GM19238 (cell line): ENCODE data around the gene CSN3.
"Not testable (repeated sequence)": the region's sequence is repeated elsewhere in the genome, so short reads cannot be mapped to it uniquely, and the experiment has no call there.

ENCODE experiments used
- DNase-seq: peaks from one replicate; pipeline ENCODE4 v3.0.0; 2011; ENCODE audit warnings: low spot score; ENCODE audit not compliant: insufficient read length

Gene CSN3, protein sequence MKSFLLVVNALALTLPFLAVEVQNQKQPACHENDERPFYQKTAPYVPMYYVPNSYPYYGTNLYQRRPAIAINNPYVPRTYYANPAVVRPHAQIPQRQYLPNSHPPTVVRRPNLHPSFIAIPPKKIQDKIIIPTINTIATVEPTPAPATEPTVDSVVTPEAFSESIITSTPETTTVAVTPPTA

DNA sequence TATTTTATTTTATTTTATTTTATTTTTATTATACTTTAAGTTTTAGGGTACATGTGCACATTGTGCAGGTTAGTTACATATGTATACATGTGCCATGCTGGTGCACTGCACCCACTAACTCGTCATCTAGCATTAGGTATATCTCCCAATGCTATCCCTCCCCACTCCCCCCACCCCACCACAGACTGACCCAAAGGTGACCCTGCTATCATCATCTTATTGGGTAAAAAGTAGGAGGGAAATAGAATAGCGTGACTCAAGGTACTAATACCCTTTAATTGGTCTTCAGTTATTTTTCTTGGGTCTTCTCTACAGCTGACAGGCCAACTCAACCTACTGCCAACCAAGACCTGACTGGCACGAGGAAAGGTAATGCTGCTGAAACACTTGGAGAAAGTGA lies at the start of gene CSN3:
Gene CSN3, plus strand, starts transcription at position 301 of the 400 bp plus-strand sequence. CDS start 2,223 bp downstream, outside the sequence.
- not testable (repeated sequence) for DNase-seq

DNA sequence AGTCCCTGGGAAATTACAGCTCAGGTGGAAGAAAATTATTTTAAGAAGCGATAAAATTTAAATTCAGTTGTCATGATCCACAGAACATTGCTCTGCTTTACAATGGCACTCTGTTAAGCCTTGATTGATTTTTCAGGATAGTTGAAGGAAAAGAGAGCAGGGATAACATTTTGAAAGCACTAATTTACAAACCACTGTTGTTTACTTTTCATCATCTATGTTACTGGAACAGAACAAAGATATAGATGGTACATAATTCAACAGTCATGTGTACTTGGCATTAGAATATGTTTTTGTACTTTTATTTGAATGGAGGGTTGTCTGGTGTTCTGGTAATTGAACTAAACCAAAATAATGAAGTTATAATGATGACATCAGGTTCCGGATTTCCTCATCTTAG lies 49.5 kb upstream of the CSN3 start:
- no peak for DNase-seq

DNA sequence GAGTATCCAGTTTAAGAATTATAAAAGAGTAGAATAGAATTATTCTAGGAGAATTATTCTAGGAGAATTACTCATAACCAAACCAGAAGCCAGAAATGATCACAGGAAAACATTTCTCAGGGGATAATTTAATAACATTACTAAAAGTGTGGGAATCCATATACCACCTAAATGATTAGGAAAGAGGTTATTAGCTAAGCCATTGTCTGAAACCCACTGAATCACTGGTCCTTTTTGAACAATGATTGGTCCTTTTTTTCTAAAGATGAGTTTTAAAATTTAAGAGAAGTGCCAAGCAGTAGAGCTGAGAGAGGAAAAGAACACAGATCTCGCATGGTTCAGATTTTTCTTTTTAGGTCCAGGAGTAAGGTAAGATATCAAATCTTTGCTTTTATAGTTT lies 47.0 kb upstream of the CSN3 start, which contains the start of gene ODAM:
Gene ODAM, plus strand, starts transcription at position 301 of the 400 bp plus-strand sequence. CDS start 819 bp downstream, outside the sequence.
- DNase-seq = no peak

GRCh38 chr4:70196857-70197256 lies 45.5 kb upstream of the CSN3 start:
- DNase-seq = no peak

DNA sequence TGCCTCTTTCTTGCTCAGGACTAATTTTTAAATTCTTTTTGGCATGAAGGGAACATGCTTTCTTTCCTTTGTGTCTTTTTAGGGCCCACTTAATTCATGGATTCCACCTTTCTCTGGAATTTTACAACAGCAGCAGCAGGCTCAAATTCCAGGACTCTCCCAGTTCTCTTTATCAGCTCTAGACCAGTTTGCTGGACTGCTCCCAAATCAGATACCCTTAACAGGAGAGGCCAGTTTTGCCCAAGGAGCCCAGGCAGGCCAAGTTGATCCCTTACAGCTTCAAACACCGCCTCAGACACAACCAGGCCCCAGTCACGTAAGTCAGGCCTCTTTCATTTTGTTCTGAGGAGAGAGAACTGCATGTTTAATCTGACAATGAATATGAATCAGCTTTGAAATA lies 44.6 kb upstream of the CSN3 start:
- no peak for DNase-seq

- DNase-seq = no peak
Observed at GRCh38 chr4:70203601-70204000, 38.8 kb upstream of the CSN3 start.

DNA sequence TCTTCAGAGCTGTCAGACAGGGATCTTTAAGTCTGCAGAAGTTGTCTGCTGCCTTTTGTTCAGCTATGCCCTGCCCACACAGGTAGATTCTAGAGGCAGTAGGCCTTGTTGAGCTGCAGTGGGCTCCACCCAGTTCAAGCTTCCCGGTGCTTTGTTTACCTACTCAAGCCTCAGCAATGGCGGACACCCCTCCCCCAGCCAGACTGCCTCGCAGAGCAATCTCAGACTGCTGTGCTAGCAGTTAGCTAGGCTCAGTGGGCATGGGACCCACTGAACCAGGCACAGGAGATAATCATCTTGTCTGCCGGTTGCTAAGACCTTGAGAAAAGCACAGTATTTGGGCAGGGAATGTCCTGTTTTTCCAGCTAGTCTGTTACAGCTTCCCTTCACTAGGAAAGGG lies 29.6 kb upstream of the CSN3 start:
- DNase-seq = not testable (repeated sequence)

- DNase-seq = not testable (repeated sequence)
Observed at GRCh38 chr4:70216109-70216508, 26.3 kb upstream of the CSN3 start.

- not testable (repeated sequence) for DNase-seq
Observed at GRCh38 chr4:70216550-70216949, 25.8 kb upstream of the CSN3 start.

- not testable (repeated sequence) for DNase-seq
Observed at GRCh38 chr4:70221389-70221788, 21.0 kb upstream of the CSN3 start.

DNA sequence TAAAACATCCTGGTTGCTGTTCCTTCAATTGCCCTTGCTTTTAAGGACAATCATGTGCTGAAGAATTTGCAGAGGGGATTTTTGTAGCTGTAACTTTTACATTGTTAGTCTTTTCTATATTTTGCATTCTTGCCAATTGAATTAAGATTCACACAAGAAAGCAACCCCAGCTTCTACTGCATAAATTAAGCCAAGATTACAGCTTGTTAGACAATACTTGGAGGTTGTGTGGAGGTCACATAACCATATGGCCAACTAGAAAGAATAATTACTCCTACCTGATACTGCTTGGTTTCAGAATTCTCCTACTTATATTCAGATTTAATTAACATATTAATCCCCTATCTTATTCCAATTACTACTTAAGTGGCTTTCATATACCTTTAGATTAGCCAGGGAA lies 20.6 kb upstream of the CSN3 start:
- DNase-seq = not testable (repeated sequence)

- no peak for DNase-seq
Observed at GRCh38 chr4:70225824-70226223, 16.6 kb upstream of the CSN3 start, which contains the start of gene FDCSP. Gene FDCSP, plus strand, starts transcription at chr4:70226124. Its CDS starts 5,071 bp downstream, at chr4:70231195.

DNA sequence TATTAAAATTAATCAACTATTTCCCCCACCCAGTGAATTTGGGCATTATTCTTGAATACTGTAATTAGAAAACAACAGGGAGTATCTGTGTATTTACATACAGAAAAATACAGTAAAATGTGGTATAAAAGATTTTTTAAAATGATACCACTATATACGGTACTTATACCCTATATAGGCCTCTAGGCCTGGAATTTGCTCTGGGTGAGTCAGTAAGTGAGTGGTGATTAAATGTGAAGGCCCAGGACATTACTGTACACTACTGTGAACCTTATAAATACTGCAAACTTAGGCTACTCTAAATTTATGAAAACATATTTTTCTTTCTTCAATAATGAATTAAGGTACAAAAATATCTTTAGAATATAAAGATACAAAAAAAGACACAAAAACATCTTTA lies 6.3 kb upstream of the CSN3 start:
- DNase-seq = no peak

DNA sequence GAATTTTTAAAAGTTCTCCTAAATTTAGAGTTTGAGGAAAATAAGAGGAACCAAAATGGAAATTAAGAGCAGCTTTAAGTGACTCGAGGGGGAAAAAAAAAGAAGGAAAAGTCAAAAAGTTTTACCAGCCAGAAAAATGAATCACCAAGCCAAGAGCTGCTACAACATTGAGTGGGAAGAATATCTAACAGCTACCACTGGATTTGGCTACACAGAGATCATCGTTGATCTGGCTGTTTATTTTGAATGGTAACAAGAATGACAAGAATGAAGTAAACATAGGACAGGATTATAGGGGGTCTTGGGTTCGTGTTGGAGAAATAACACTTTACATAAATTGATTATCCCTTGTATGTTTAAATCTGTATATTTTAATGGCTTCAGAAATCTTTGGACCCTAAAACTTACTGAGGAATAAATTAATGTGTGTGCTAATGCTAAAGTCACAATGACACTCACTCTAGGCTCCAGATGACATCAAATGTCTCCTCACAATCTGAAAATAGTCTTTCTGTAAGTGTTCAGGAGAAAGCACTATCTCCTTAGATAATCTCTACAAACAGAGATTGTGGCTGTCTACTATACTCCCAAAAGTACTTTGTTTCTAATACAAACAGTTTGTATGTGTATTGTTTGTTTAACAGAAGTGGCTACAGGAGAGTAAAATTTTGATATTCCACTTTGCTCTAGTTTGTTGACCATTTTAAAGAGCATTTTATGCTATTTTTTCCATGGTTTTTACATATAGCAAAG lies 3.1 kb upstream of the CSN3 start:
- DNase-seq = no peak

- DNase-seq = no peak
Observed at GRCh38 chr4:70239884-70240591, 2.4 kb upstream of the CSN3 start.

- DNase-seq = no peak
Observed at GRCh38 chr4:70243091-70243490, 694 bp downstream of the CSN3 start.

DNA sequence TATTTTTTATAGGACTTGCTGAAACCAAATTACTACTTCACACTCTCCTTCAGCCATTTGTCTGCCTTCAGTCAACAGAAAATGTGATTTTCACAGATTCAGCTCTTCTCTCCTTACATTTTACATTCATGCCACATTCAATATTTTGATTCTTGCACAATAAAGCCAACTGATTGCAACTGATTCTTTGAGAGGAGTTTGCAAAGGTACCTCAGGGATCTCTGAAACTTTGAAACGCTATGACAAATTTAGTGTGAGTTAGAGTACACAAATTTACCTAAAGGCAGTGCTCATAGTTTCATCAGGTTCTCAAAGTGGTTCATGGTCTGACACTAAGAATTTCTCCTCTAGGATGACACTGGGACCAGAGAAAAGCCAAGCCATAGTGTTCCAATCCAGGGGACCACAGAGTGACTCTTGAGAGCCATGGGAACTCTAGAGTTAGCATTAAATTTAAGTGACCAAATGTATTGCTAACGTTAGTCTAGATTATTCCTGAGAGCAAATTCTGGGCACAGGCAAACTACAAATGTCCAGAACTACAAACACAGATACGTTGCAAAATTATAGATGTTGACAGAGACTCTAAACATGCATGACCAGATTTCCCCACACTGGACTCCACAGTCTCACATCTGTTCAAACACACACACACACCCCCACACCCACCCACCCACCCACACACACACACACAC lies 9.0 kb downstream of the CSN3 start:
- DNase-seq = no peak

GRCh38 chr4:70251945-70252277 lies 9.5 kb downstream of the CSN3 start:
- no peak for DNase-seq

GRCh38 chr4:70269674-70270073 lies 27.3 kb downstream of the CSN3 start:
- DNase-seq = no peak

DNA sequence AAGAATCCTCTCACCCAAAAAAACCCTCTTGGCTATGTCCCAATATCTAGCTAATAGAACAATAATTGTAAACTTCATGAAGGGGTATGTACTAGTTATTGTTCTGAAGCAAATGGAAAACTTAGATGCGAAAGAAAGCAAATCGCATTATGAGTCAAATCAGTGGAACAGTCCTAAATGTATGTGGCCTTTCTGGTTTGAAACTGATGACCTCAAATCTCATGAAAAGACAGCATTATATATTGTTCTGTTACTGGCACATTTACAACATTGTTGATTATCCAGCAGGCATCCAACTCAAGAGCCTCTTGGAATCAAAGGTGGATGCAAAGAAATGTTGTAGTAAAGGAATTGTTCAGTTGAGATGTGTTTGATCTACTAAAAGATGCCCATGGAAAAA lies 34.7 kb downstream of the CSN3 start:
- no peak for DNase-seq

DNA sequence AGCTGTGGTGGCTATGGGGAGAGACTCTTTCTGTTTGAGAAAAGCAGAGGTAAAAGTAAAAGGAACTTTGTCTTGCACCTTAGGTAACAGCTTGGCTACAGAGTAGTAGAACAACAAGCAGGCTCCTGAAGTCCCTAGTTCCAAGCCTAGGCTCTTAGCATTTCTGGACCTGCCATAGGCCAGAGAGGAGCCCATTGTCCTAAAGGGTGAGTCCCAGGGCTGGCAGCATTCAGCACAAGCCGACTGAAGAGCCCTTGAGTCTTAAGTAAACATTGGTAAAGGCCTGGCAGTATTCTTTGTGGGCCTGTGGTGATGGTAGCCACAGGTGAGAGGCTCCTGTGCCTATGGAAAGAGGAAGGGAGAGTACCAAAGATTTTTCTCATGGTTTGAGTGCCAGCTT lies 38.2 kb downstream of the CSN3 start:
- no peak for DNase-seq

GRCh38 chr4:70288651-70289050 lies 46.3 kb downstream of the CSN3 start:
- DNase-seq = no peak
